Amniotic epithelial cell (primary cell): ENCODE measurements around the gene ATP6V0D1.
A peak's percentile ranks its signal among the peaks of the same experiment; 100 is the strongest.
"Not testable (repeated sequence)": the region's sequence is repeated elsewhere in the genome, so short reads cannot be mapped to it uniquely, and the experiment has no call there.

Source experiments
- DNase-seq: peaks from one replicate; pipeline ENCODE4 v3.0.0-alpha.2; 2010; ENCODE audit warnings: low read depth

ATP6V0D1 gene

GRCh38 chr16:67504031-67505021 is 23.4 kb upstream of the ATP6V0D1 start:
- DNase-seq, result no peak

- no peak for DNase-seq
Measured at GRCh38 chr16:67499106-67499505, 18.1 kb upstream of the ATP6V0D1 start.

GRCh38 chr16:67490335-67491096 is 9.6 kb upstream of the ATP6V0D1 start:
- peak; percentile 53 for DNase-seq

- peak; percentile 72 for DNase-seq
Measured at GRCh38 chr16:67489401-67490083, 8.6 kb upstream of the ATP6V0D1 start.

GRCh38 chr16:67487561-67487960 is 6.6 kb upstream of the ATP6V0D1 start:
- DNase-seq, result not testable (repeated sequence)

- DNase-seq, result peak; percentile 52
Measured at GRCh38 chr16:67486805-67487204, 5.8 kb upstream of the ATP6V0D1 start.

GRCh38 chr16:67483731-67484525 is 3.0 kb upstream of the ATP6V0D1 start:
- DNase-seq, result peak; percentile 52

GRCh38 chr16:67483150-67483549 is 2.2 kb upstream of the ATP6V0D1 start, which contains the start of gene AGRP:
Gene AGRP (minus strand): TSS chr16:67483547. CDS start chr16:67483398, 149 bp downstream.
- DNase-seq, result no peak

- DNase-seq, result no peak
Measured at GRCh38 chr16:67482233-67482924, 1.4 kb upstream of the ATP6V0D1 start.

- no peak for DNase-seq
Measured at GRCh38 chr16:67481561-67482232, 740 bp upstream of the ATP6V0D1 start.

GRCh38 chr16:67477960-67478554 is 2.9 kb downstream of the ATP6V0D1 start:
- DNase-seq, result no peak

- no peak for DNase-seq
Measured at GRCh38 chr16:67474551-67475455, 6.2 kb downstream of the ATP6V0D1 start.

GRCh38 chr16:67471758-67472384 is 9.1 kb downstream of the ATP6V0D1 start:
- DNase-seq, result no peak

- no peak for DNase-seq
Measured at GRCh38 chr16:67470359-67470758, 10.6 kb downstream of the ATP6V0D1 start.

GRCh38 chr16:67468731-67469130 is 12.2 kb downstream of the ATP6V0D1 start:
- no peak for DNase-seq

GRCh38 chr16:67466581-67466980 is 14.4 kb downstream of the ATP6V0D1 start:
- DNase-seq, result no peak

GRCh38 chr16:67464565-67464964 is 16.4 kb downstream of the ATP6V0D1 start:
- no peak for DNase-seq

GRCh38 chr16:67463691-67464090 is 17.3 kb downstream of the ATP6V0D1 start:
- DNase-seq, result no peak
